Thoracic aorta (tissue), 2 donors: ENCODE results near the gene KIF27. TPM values are rescaled to one million over a fixed set of nuclear protein-coding genes. Genes with fewer than 3 reads are reported as not detected.
"Not testable (repeated sequence)": the region's sequence is repeated elsewhere in the genome, so short reads cannot be mapped to it uniquely, and the experiment has no call there.

Source experiments
- ATAC-seq: fragments of 150-250 bp; one replicate; pipeline ENCODE4 v1.8.0; 2017; ENCODE audit warnings: low read depth; ENCODE audit not compliant: insufficient number of reproducible peaks, low FRiP score
- DNase-seq: peaks from one replicate; pipeline ENCODE4 v3.0.0-alpha.2; 2020; ENCODE audit warnings: low spot score
- H3K27ac ChIP-seq, 2 donors: fragments of 200-600 bp; sonication (generic); 1 replicate in 1 of 2; 2 replicates in 1 of 2; pipeline ENCODE4 v1.5.1; 2016; ENCODE audit warnings: mild to moderate bottlenecking in 2 of 2, moderate library complexity in 2 of 2
- H3K27me3 ChIP-seq: fragments of 200-600 bp; sonication (generic); replicated peaks from 2 replicates; pipeline ENCODE4 v1.6.0; 2016; ENCODE audit warnings: mild to moderate bottlenecking; ENCODE audit not compliant: insufficient read depth
- H3K36me3 ChIP-seq: fragments of 200-600 bp; sonication (generic); one replicate; pipeline ENCODE4 v1.5.1; 2016
- H3K4me1 ChIP-seq, 2 donors: fragments of 200-600 bp; sonication (generic); 1 replicate in 1 of 2; 2 replicates in 1 of 2; pipeline versions ENCODE4 v1.5.1 to v1.6.0; 2016; ENCODE audit warnings: low read depth in 2 of 2, mild to moderate bottlenecking in 1 of 2; ENCODE audit not compliant: control insufficient read depth in 1 of 2
- H3K4me3 ChIP-seq: fragments of 200-600 bp; sonication (generic); 2 replicates; pipeline ENCODE4 v1.5.1; 2016; ENCODE audit warnings: mild to moderate bottlenecking
- H3K9me3 ChIP-seq: fragments of 200-600 bp; sonication (generic); 2 replicates; pipeline ENCODE4 v1.5.1; 2016
- total RNA-seq, 2 donors: library from RNA; depleted of rRNA; stranded (reverse); fragments of >200 nt; gene quantifications; one replicate each; pipeline versions ENCODE4 v1.1.0 to v1.2.3, GENCODE V29; 2016

KIF27 gene
- total RNA-seq, 2 donors from 2014 or later, result 2.3 to 4.3 TPM

- H3K9me3 ChIP-seq, H3K27ac ChIP-seq, H3K4me3 ChIP-seq, H3K4me1 ChIP-seq, H3K27me3 ChIP-seq, DNase-seq, ATAC-seq, H3K36me3 ChIP-seq: not testable (repeated sequence)
Measured at GRCh38 chr9:83837070-83837643, 84.1 kb downstream of the KIF27 start.

DNA sequence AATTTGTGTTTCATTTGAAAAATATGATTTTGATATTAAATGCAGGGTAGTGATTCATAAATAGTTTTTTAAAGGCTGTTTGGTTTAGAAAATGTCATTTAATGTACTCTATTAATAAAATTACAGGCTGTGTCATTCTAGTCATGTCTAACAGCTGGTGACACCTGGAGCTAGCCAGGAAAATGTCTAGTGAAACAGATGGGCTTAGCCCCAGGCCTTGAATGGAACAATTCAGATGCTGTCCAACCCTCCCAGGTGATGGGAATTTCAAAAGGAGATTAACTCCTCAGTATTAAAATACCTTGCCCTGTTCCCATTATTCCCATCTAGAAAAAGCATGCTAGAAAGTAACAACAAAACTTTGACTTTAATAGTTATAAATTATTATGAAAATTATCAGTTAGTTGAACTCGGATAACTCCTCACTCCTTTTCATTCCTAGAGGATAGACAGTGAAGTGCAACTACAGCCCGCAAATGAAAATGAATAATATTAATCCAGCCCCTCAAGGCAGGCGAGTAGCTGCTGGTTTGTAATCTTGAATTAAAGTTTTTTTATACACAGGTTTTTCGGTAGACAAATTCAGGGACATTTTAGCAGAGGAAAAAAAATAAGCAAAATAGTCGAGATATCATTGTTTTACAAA is 90.7 kb downstream of the KIF27 start:
- not testable (repeated sequence) for ATAC-seq, H3K4me1 ChIP-seq

DNA sequence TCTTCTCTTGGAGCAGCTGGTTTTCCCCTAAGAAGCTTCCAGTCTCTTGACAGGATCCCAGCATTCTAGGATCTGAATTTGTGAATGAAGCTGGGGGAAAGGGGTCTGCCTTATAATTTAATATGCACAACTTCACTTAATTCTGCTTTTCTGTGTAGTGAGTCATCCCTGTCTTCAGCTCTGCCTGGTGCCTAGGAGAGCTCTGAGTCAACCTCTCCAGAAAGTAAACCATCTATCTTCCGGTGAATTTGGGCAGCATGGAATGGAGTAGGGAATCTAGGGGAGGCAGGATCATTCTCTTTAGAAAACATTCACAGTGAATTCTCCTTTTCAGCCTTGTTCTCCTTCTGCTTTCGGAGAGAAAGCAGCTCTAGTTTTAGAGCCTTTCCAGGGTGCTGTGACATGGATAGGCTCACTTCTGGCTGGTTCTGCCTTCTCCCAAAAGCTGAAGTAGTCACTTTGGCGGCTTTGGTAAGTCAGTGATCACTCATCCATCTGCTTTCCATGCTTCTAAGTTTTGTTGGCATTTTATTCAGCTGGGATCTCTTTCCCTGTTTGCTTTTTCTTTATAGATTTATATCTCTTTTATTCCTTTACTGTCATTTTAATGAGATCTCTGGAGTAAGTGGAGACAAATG is 96.1 kb downstream of the KIF27 start:
- H3K4me1 ChIP-seq, H3K36me3 ChIP-seq, H3K9me3 ChIP-seq, H3K27me3 ChIP-seq, H3K27ac ChIP-seq, ATAC-seq, DNase-seq, H3K4me3 ChIP-seq: not testable (repeated sequence)

More for the DNA sequence above, 90.7 kb downstream of the KIF27 start:
- not testable (repeated sequence) for H3K27ac ChIP-seq, H3K27me3 ChIP-seq, H3K4me3 ChIP-seq, DNase-seq, H3K36me3 ChIP-seq, H3K9me3 ChIP-seq

DNA sequence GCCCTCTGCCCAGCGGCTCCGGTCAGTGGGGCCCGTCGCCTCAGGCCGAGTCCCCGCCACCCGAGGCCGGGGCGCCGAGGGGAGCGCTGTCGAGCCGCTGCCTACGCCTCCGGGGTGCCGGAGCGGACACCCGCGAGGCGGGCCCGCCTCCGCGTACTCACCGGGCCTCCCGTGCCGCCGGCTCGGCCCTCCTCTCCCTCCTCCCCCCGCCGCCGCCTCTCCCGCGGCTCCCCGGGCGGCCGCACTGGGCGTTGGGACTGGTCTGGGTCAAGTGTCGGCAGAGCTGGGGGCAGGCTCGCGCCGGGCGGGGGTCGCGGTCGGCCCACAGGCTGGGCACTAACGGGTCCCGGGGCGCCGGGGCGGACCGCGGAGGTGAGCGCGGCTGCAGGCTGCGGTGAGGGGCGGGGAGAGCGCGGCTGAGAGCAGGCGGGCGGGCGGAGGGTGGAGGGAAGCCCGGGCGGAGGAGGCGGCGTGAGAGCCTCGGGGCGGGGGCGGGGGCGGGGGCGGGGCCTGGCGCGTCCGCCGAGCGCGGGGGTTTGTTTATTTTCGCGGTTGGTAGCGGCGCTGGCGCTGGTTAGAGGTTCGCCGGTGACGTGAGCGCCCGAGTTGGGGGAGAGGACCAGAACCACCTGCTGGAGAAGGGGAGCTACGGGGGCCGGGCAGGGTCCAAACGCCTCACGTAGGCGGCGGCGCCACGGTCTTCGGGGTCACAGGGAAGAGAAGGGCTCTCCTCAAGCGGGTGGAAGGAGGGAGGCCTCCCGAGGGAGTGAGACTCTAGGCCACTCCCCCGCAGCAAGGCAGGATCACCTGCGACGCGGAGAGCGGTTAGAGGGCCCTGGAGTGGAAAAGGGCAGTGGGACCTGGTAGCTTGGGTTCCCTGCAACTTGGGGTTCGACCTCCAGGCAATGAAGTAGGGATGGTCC is 103.6 kb downstream of the KIF27 start, which contains the start of gene GKAP1:
Gene GKAP1, minus strand, starts transcription at position 414 of the 923 bp plus-strand sequence. CDS start 11,252 bp downstream, outside the sequence.
- not testable (repeated sequence) for H3K27me3 ChIP-seq, H3K9me3 ChIP-seq, H3K36me3 ChIP-seq, H3K4me1 ChIP-seq
- peak; percentile 12 for DNase-seq
- peak; percentile 71 for ATAC-seq
- H3K4me3 ChIP-seq, result peak within 1 kb of the TSS; percentile 88
- H3K27ac ChIP-seq, result peak within 1 kb of the TSS; percentile 82 to 87

DNA sequence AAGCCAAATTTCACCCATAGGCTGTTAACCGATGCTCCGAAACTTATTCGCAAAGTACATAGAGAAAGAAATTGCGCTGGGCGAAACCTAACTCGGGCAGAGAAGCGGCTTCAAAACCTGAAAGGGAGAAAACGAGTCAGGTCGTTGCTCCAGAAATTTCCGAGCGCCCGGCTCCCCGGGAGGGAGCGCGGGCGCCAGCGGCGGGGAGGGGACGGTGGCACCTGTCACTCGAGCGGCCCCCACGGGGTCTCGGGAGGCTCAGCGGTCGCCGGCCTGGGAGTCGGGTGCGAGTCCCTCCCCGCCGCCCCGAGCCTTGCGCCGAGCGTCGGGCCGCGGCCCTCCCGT is 104.2 kb downstream of the KIF27 start:
- not testable (repeated sequence) for H3K27me3 ChIP-seq, H3K36me3 ChIP-seq, H3K9me3 ChIP-seq, DNase-seq, ATAC-seq, H3K4me1 ChIP-seq
- H3K27ac ChIP-seq, result peak overlapping the region; percentile 82 to 87
- H3K4me3 ChIP-seq, result peak overlapping the region; percentile 88

- not testable (repeated sequence) for H3K4me3 ChIP-seq, H3K4me1 ChIP-seq, H3K36me3 ChIP-seq, H3K27me3 ChIP-seq, DNase-seq, H3K9me3 ChIP-seq, ATAC-seq, H3K27ac ChIP-seq
Measured at GRCh38 chr9:83815120-83815519, 106.1 kb downstream of the KIF27 start.

DNA sequence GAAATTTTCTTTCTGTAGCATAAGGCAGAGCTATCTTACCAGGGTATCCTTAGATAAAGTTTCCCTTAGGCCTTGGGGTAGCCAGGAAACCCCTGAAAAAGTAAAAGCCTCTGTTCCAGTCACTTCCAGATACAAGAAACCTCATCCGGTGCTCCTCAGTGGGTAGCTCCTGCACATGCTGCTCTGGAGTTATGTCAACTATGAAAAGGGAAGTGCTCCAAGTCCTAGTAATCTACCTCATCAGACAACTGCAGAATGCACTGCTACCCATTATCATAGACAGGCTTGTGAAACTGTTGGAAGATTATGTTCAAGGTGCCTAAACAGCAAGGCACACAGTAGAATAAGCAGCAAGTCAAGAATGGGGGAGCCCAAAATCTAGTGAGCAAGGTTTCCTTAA is 112.0 kb downstream of the KIF27 start:
- H3K27ac ChIP-seq, DNase-seq, H3K4me3 ChIP-seq, H3K9me3 ChIP-seq, ATAC-seq, H3K27me3 ChIP-seq, H3K4me1 ChIP-seq, H3K36me3 ChIP-seq: not testable (repeated sequence)

DNA sequence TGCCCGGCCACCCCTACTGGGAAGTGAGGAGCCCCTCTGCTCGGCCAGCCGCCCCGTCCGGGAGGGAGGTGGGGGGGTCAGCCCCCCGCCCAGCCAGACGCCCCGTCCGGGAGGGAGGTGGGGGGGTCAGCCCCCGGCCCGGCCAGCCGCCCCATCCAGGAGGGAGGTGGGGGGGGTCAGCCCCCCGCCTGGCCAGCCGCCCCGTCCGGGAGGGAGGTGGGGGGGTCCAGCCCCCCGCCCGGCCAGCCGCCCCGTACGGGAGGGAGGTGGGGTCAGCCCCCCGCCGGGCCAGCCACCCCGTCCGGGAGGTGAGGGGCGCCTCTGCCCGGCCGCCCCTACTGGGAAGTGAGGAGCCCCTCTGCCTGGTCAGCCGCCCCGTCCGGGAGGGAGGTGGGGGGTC is 116.8 kb downstream of the KIF27 start:
- not testable (repeated sequence) for H3K4me3 ChIP-seq, DNase-seq, H3K36me3 ChIP-seq, H3K4me1 ChIP-seq, H3K27ac ChIP-seq, H3K27me3 ChIP-seq, ATAC-seq, H3K9me3 ChIP-seq

- ATAC-seq, result not testable (repeated sequence)
Measured at GRCh38 chr9:83803941-83804340, 117.3 kb downstream of the KIF27 start.

More at GRCh38 chr9:83803941-83804340, 117.3 kb downstream of the KIF27 start:
- not testable (repeated sequence) for H3K27ac ChIP-seq, H3K27me3 ChIP-seq, H3K4me3 ChIP-seq, H3K9me3 ChIP-seq, DNase-seq, H3K4me1 ChIP-seq, H3K36me3 ChIP-seq
